ENCODE data around the gene FHOD3.

FHOD3 gene

DNA sequence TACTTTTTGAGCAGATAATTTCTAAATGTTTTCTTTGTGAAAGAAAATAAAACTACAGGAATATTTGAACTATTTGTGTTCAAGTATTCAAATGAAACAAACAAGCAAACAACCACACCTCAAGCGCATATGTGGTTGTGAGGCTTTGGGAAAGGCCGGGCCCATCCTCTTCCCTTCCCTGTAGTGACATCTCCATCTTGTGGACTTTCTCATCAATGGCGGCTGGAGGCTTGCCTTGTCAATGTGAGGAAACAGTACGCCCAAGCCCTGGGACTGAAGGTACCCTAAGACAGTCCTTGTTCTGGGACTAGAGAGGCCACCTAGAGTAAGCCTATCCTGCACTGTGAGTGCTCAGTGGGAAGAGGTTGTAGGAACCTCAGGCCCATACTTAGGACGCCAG lies 364.5 kb downstream of the FHOD3 start:
- no peak overlapping the region for H3K4me2 ChIP-seq (ENCODE audit: low read depth, low read length, poor library complexity, severe bottlenecking)
- H4K20me1 ChIP-seq (ENCODE audit: insufficient read depth, low read length, poor library complexity, severe bottlenecking) = no peaks in the 10 kb centered on the region
- H3K4me3 ChIP-seq (ENCODE audit: low read length, poor library complexity, severe bottlenecking) = no peak overlapping the region
- H3K4me1 ChIP-seq (ENCODE audit: insufficient read depth, low read length, poor library complexity, severe bottlenecking) = no peaks in the 10 kb centered on the region
- no peaks in the 10 kb centered on the region for H3K9me2 ChIP-seq (replicated peaks; ENCODE audit: low read depth, low read length)
- H3K27me3 ChIP-seq (ENCODE audit: insufficient read depth, low read length, poor library complexity, severe bottlenecking) = no peaks in the 10 kb centered on the region
- no peak overlapping the region for H3K9ac ChIP-seq (ENCODE audit: low read depth, low read length, poor library complexity, severe bottlenecking)
- no peak overlapping the region for H2AFZ ChIP-seq (ENCODE audit: low read length)
- no peaks in the 10 kb centered on the region for H3K9me3 ChIP-seq (ENCODE audit: insufficient read depth, low read depth, low read length)
- no peak for TF ChIP-seq EZH2phosphoT487 (IDR thresholded peaks at IDR 0.05; ENCODE audit: borderline replicate concordance)
- TF ChIP-seq, protein P1, sequence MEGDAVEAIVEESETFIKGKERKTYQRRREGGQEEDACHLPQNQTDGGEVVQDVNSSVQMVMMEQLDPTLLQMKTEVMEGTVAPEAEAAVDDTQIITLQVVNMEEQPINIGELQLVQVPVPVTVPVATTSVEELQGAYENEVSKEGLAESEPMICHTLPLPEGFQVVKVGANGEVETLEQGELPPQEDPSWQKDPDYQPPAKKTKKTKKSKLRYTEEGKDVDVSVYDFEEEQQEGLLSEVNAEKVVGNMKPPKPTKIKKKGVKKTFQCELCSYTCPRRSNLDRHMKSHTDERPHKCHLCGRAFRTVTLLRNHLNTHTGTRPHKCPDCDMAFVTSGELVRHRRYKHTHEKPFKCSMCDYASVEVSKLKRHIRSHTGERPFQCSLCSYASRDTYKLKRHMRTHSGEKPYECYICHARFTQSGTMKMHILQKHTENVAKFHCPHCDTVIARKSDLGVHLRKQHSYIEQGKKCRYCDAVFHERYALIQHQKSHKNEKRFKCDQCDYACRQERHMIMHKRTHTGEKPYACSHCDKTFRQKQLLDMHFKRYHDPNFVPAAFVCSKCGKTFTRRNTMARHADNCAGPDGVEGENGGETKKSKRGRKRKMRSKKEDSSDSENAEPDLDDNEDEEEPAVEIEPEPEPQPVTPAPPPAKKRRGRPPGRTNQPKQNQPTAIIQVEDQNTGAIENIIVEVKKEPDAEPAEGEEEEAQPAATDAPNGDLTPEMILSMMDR (conservative IDR thresholded peaks at IDR 0.05; ENCODE audit: low read length) = peak; percentile 36
- H3F3A ChIP-seq (ENCODE audit: low read depth) = no peaks in the 10 kb centered on the region
- no peaks in the 10 kb centered on the region for H3K36me3 ChIP-seq (ENCODE audit: insufficient read depth, low read length)
- no peaks in the 10 kb centered on the region for H3K79me2 ChIP-seq (ENCODE audit: insufficient read depth, low read length)

DNA sequence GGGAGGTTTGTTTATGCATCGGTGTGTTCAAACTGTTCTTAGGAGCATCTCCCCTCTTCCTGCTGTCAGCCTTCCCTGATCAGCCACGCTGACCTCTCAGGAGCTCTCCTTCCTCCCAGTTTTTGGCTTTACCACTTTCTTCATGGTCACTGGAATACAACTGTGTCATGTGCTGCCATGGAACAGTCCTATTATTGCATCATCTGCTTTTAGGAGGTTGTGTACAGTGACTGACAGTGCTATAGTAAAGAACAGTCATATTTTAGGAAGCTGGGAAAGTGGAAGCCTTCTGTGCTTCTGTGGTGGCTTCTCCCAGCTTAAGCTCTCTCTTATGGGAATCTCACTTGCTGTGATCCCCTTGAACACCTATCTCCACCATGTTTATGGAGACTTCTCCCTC lies 365.8 kb downstream of the FHOD3 start:
- TF ChIP-seq EZH2phosphoT487 (IDR thresholded peaks at IDR 0.05; ENCODE audit: borderline replicate concordance) = no peak
- TF ChIP-seq, protein P1 (conservative IDR thresholded peaks at IDR 0.05; ENCODE audit: low read length) = no peak
- Histone ChIP-seq H3K4me3 (ENCODE audit: low read length, poor library complexity, severe bottlenecking) (no peak overlapping the region), H3K36me3 (ENCODE audit: insufficient read depth, low read length) (no peaks in the 10 kb centered on the region), H3K9me3 (ENCODE audit: insufficient read depth, low read depth, low read length) (no peaks in the 10 kb centered on the region), H3K9ac (ENCODE audit: low read depth, low read length, poor library complexity, severe bottlenecking) (no peak overlapping the region), H3K4me1 (ENCODE audit: insufficient read depth, low read length, poor library complexity, severe bottlenecking) (no peaks in the 10 kb centered on the region), H3K4me2 (ENCODE audit: low read depth, low read length, poor library complexity, severe bottlenecking) (no peak overlapping the region), H3F3A (ENCODE audit: low read depth) (no peaks in the 10 kb centered on the region), H3K27me3 (ENCODE audit: insufficient read depth, low read length, poor library complexity, severe bottlenecking) (no peaks in the 10 kb centered on the region), H3K9me2 (replicated peaks; ENCODE audit: low read depth, low read length) (no peaks in the 10 kb centered on the region), H4K20me1 (ENCODE audit: insufficient read depth, low read length, poor library complexity, severe bottlenecking) (no peaks in the 10 kb centered on the region), H3K79me2 (ENCODE audit: insufficient read depth, low read length) (no peaks in the 10 kb centered on the region), H2AFZ (ENCODE audit: low read length) (peak overlapping the region; percentile 32)

DNA sequence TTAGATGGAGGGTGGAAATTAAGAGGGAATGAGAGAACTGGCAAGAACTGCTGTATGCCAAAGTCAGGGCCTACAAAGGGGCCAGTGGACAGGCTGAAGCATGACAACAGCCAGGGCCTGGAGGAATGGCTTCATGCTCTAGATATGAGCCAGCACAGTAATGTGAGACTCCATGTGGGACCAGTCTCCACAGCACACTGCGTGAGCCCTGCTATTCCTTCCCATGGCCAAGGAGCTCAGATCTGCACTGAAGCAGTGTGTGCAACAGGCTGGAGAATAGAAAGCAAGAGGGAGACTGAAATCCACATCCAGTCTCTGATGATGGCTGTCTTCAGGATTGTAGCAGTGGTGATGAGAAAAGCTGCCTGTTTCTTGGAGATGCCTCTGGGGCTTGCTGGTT lies 368.4 kb downstream of the FHOD3 start:
- no peaks in the 10 kb centered on the region for H3F3A ChIP-seq (ENCODE audit: low read depth)
- no peaks in the 10 kb centered on the region for H3K27me3 ChIP-seq (ENCODE audit: insufficient read depth, low read length, poor library complexity, severe bottlenecking)
- H3K9me3 ChIP-seq (ENCODE audit: insufficient read depth, low read depth, low read length) = no peaks in the 10 kb centered on the region
- no peak overlapping the region for H3K9ac ChIP-seq (ENCODE audit: low read depth, low read length, poor library complexity, severe bottlenecking)
- no peaks in the 10 kb centered on the region for H4K20me1 ChIP-seq (ENCODE audit: insufficient read depth, low read length, poor library complexity, severe bottlenecking)
- no peak overlapping the region for H3K4me2 ChIP-seq (ENCODE audit: low read depth, low read length, poor library complexity, severe bottlenecking)
- no peak overlapping the region for H2AFZ ChIP-seq (ENCODE audit: low read length)
- H3K79me2 ChIP-seq (ENCODE audit: insufficient read depth, low read length) = no peaks in the 10 kb centered on the region
- H3K4me1 ChIP-seq (ENCODE audit: insufficient read depth, low read length, poor library complexity, severe bottlenecking) = no peaks in the 10 kb centered on the region
- TF ChIP-seq, protein P1 (conservative IDR thresholded peaks at IDR 0.05; ENCODE audit: low read length) = no peak
- no peak for TF ChIP-seq EZH2phosphoT487 (IDR thresholded peaks at IDR 0.05; ENCODE audit: borderline replicate concordance)
- H3K36me3 ChIP-seq (ENCODE audit: insufficient read depth, low read length) = no peaks in the 10 kb centered on the region
- no peaks in the 10 kb centered on the region for H3K9me2 ChIP-seq (replicated peaks; ENCODE audit: low read depth, low read length)
- no peak overlapping the region for H3K4me3 ChIP-seq (ENCODE audit: low read length, poor library complexity, severe bottlenecking)
